Posterior vena cava (tissue), 2 donors: ENCODE results near the gene TRIM34. TPM values are rescaled to one million over a fixed set of nuclear protein-coding genes. Genes with fewer than 3 reads are reported as not detected.
"Not testable (repeated sequence)": the region's sequence is repeated elsewhere in the genome, so short reads cannot be mapped to it uniquely, and the experiment has no call there.

Experiments used
- DNase-seq: peaks from one replicate; pipeline ENCODE4 v3.0.0-alpha.2; 2020; ENCODE audit warnings: low spot score
- intact Hi-C, 2 donors: fragments of 100-400 bp; cut with DNase I; formaldehyde crosslinking; loops; one replicate each; pipeline versions ENCODE4 v1.14.1 to v1.14.2; 2022 to 2023
- long read RNA-seq, 2 donors: library from polyadenylated mRNA; unstranded; transcript quantifications; one replicate each; pipeline ENCODE4 v2.0.0, GENCODE V29; 2020 to 2021
- total RNA-seq, 2 donors: library from RNA; stranded (reverse); fragmentation: NEBNext Ultra II Directional; extraction: Animal tissue kit (Norgen Biotek cat#: 25700); gene quantifications; one replicate each; pipeline ENCODE4 v1.2.1, GENCODE V29; 2021
- donor health status: DM: yes; HTN: yes; CAD: no.
- donor health status: DM: yes; HTN: yes; CAD: no.

The TRIM34 gene, protein sequence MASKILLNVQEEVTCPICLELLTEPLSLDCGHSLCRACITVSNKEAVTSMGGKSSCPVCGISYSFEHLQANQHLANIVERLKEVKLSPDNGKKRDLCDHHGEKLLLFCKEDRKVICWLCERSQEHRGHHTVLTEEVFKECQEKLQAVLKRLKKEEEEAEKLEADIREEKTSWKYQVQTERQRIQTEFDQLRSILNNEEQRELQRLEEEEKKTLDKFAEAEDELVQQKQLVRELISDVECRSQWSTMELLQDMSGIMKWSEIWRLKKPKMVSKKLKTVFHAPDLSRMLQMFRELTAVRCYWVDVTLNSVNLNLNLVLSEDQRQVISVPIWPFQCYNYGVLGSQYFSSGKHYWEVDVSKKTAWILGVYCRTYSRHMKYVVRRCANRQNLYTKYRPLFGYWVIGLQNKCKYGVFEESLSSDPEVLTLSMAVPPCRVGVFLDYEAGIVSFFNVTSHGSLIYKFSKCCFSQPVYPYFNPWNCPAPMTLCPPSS
- 1 to 10 TPM; 4.1 to 4.5 TPM for total RNA-seq
- long read RNA-seq, donor 1, partial matches to known transcripts = 0 of 3 reads
- long read RNA-seq, donor 1, other reads (novel, unspliced or antisense) = 1 of 3 reads
- long read RNA-seq, donor 2, transcript TRIM34-201 (8 exons, 2,311 nt) = major isoform, 6 of 11 reads
- long read RNA-seq, donor 2, partial matches to known transcripts = 2 of 11 reads
- long read RNA-seq, donor 2, other reads (novel, unspliced or antisense) = 3 of 11 reads

DNA sequence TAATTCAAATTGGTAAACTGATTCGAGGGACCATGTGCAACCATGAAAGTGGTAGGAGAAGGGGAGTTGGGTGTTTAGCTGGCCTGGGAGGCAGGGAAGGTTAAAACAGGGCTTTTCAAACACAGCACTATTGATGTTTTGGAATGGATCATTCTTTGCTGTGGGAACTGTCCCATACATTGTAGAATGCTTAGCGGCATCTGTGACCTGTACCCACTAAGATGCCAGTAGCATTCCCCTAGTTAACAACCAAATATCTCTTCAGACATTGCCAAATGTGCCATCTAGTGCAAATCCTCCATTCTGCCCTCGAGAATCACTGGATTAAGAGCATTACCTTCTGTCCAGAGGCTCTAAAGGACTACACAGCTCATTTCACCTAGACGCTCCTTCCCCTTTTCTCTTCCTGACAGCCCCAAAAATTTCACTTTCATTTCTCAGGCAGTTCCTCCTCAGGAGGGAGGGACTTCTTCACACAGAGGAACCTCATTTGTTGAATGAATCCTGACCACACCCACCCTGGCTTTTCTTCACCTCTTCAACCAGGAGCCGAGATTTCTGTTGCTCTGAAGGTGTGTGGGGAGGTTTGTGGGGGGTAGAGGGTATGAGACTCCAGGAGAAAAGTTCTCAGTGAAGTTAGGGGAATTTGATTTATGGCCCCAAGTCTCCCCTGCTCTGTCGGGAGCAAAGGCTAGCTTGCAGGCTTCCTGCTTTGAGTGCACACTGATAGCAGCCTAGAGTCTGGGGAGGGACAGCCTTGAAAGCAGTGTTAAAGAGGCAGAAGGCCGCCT is at the start of gene TRIM34:
Gene TRIM34, plus strand, starts transcription at position 513 of the 791 bp plus-strand sequence. CDS start 7,331 bp downstream, outside the sequence.
- intact Hi-C loops = loop anchor here (10.0 kb wide), 1 partner anchor 60 kb away; the partner anchor contains the start of genes TRIM22 (in 2 of the 2) and TRIM5 (in 2 of the 2)
- DNase-seq = no peak

DNA sequence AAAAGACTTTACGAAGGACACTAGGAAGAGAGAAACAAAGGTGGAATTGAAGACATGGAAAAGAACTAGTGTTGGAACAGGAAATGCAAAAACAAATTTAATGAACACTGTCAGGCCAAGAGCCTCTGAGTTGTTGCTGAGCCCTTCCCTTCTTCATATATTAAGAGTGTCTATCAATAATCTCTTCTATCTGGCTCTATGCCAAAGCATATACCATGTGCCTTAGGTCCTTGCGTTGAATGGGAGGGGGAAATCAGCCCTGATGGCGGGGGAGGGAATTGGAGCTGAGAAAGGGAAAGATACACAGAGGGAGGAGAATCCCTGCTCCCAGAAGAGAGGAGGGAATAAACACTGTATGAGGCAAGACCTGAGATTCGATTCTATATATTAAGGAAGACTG is 49.6 kb upstream of the TRIM34 start:
- DNase-seq = no peak
- intact Hi-C loops = no loop called here

DNA sequence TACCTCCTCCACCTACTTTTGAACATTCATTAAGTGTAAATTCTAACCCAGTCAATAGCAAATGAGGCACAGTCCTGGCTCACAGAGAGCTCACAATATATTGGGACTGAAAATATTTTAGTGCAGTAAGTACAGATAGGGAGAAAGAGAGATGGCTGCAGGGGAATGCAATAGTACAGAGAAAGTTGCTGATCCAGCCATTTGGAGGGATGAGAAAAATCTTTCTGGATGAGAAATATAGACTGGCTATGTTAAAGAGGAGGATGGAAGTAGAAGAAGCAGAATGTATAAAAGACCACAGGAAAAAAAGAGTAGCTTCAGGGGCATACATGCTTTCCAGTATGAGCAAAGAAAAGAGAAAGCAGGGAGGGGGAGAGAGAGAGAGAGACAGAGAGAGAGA is 47.7 kb upstream of the TRIM34 start:
- DNase-seq = no peak
- intact Hi-C loops = no loop called here

DNA sequence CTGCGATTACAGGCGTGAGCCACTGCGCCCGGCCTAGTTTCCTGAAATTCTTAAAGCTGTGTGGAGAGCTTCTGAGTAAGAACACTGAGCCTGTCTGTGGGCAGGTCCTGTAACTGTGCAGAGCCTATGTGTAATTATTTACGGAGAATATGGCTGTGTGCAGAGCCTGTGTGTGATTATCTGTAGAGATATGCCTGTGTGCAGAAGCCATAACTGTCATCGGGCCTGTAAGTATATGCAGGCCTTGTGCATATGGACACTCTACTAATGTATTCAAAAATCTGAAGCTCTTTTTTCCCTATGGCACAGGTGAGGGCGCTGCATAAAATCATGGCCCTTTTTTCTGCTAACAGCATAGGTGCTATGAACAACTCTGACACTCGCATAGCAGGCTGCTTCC is 44.2 kb upstream of the TRIM34 start, which contains the start of gene OR52B6:
Gene OR52B6, plus strand, starts transcription at position 301 of the 400 bp plus-strand sequence. Its CDS starts 0 bp downstream, at position 301.
- intact Hi-C loops = no loop called here

DNA sequence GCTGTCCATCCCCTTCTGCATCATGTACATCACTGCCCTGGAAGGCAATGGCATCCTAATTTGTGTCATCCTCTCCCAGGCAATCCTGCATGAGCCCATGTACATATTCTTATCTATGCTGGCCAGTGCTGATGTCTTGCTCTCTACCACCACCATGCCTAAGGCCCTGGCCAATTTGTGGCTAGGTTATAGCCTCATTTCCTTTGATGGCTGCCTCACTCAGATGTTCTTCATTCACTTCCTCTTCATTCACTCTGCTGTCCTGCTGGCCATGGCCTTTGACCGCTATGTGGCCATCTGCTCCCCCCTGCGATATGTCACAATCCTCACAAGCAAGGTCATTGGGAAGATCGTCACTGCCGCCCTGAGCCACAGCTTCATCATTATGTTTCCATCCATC is 43.8 kb upstream of the TRIM34 start:
- intact Hi-C loops = no loop called here
- DNase-seq = no peak

More for the DNA sequence above, 44.2 kb upstream of the TRIM34 start, which contains the start of gene OR52B6:
- no peak for DNase-seq

DNA sequence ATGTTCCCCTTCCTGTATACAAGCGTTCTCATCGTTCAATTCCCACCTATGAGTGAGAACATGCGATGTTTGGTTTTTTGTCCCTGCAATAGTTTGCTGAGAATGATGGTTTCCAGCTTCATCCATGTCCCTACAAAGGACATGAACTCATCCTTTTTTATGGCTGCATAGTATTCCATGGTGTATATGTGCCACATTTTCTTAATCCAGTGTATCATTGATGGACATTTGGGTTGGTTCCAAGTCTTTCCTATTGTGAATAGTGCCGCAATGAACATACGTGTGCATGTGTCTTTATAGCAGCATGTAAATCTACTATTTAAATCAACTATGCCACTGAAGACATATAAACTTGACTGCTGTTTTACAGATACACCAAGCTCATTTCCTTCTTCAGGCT is 40.3 kb upstream of the TRIM34 start:
- intact Hi-C loops, DNase-seq: not testable (repeated sequence)

DNA sequence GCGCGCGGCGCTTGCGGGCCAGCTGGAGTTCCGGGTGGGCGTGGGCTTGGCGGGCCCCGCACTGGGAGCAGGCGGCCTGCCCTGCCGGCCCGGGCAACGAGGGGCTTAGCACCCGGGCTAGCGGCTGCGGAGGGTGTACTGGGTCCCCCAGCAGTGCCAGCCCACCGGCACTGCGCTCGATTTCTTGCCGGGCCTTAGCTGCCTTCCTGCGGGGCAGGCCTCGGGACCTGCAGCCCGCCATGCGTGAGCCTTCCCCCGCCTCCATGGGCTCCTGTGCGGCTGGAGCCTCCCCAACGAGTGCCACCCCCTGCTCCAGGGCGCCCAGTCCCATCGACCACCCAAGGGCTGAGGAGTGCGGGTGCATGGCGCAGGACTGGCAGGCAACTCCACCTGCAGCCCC is 34.9 kb upstream of the TRIM34 start:
- DNase-seq, intact Hi-C loops: not testable (repeated sequence)

DNA sequence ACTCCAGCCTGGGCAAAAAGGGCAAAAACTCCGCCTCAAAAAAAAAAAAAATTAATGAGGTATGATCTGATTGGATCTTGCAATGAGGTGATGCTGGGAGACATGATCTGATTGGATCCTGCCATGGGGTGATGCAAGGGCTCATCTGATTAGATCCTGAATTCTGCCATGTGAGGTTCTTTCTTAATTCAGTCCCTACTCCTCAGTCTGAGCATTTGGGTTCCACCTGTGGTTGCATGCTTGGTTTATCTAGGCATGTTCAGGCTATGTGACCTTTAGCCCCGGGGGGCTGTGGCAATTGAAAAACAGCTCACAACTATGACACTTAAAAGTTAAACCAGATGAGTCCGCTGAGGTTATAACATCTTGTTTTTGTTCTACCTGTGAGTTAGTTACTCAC is 33.2 kb upstream of the TRIM34 start:
- no peak for DNase-seq
- intact Hi-C loops = no loop called here

DNA sequence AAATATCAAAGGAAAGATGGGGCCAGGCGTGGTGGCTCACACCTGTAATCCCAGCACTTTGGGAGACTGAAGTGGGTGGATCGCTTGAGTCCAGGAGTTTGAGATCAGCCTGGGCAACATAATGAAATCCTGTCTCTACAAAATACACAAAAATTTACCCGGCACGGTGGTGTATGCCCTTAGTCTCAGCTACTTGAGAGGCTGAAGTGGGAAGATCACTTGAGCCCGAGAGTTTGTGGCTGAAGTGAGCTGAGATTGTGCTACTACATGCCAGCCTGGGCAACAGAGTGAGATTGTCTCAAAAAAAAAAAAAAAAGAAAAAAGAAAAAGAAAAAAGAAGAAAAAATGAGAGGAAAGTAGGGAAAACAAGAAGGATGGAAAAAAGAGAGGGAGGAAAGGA is 32.2 kb upstream of the TRIM34 start:
- DNase-seq = no peak
- intact Hi-C loops = no loop called here

DNA sequence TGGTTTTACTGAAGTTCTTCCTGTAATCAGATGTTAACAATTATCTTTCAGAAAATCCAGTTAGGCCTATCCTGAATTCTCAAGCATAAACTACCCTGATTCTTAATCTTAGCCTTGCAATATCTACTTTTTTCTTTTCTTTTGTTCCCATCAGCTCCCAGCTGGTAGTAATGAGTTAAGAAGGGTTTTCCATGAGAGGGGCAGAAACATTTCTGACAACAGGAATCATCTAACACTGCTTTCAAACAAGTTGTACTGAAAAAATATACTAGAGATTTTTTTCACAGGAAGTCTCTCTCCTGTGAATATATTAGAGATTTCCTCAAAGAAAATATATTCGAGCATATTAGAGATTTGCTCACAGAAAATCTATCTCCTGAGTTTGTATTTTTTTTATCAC is 31.7 kb upstream of the TRIM34 start:
- no peak for DNase-seq
- intact Hi-C loops = no loop called here

DNA sequence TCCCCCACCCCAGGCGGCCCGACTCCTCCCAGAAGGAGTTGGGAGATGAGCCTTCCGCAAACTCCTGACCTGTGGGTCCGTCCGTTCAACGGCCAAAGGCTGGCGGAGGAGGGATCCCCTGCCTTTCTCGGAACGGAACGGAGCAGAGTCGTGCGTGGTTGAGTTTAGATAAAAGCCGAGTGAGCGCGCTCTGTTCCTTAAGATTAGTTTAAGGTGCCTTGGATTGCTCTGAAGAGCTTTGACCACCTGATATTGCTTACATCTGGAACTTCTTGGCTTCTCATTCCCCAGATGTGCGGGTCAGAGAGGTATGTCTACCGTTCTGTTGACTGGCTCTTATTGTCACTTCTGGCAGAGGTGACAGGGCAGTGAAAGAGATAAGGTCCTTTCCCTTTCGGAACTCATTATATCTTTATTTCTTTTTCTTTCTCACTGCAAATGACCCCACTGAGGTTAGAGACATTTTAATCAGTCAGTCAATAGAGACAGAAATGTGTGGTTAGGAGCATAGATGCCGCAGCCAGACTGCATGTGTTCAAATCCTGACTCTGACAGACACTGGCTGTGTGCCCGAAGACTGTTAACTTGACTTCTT is 28.1 kb upstream of the TRIM34 start, which contains the start of gene TRIM6:
Gene TRIM6, plus strand, starts transcription at position 31 of the 595 bp plus-strand sequence. Its CDS starts 261 bp downstream, at position 292.
- DNase-seq = peak; percentile 87
- intact Hi-C loops = no loop called here

DNA sequence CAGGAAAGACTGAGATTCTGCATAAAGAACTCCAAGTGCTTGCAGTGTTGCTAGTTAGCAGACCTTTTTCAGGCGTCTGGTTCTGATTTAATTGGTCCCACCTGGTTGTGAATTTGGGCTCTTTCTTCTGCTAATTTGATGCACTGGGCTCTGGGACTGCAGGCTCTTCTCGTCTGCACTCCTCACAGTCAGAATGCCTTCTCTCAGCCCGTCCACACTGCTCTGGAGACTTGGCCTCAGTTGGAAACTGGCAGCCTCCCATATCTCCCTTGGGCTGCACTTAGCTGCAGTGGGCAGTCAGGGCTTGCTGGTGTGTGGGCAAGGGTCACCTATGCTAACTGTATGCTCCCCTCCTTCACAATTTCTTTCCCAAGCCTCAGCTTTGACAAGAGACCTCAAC is 26.8 kb upstream of the TRIM34 start:
- intact Hi-C loops = no loop called here
- no peak for DNase-seq

DNA sequence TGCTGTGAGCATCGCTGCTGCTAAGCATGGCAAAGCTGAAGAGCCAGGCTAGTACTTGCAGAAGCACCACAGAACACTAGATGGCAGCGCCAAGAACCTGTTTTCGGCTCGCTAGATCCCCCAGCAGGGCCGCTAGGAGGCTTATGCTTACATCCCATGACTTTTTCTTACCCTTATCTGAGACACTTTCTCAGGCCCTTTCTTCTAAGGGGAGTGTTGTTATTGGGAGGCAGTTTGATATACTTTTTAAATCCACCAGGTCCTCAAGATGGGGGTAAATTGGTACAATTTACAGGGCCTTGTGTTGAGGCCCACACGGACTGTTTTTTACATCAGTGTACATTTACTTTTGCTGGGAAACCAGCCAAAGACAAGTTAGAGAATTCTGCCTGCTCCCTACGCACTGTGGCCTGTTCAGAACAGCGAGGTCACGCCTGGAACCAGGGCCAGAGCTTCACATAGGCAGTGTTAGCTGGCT is 24.4 kb upstream of the TRIM34 start:
- intact Hi-C loops = no loop called here
- peak; percentile 91 for DNase-seq

DNA sequence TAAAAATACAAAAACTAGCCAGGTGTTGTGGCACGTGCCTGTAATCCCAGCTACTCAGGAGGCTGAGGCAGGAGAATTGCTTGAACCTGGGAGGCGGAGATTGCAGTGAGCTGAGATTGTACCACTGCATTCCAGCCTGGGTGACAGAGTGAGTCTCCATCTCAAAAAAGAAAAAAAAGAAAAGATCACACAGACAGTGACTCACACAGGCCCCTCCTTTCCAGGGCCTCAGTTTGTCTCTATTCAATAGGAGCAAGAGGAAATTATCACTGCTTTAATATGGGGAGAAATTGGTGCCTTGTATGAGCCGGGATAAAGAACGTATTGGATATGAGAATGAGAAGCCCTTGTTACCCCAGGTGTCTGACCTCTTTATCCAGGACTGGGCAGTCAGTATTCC is 22.0 kb upstream of the TRIM34 start:
- DNase-seq, intact Hi-C loops: not testable (repeated sequence)

DNA sequence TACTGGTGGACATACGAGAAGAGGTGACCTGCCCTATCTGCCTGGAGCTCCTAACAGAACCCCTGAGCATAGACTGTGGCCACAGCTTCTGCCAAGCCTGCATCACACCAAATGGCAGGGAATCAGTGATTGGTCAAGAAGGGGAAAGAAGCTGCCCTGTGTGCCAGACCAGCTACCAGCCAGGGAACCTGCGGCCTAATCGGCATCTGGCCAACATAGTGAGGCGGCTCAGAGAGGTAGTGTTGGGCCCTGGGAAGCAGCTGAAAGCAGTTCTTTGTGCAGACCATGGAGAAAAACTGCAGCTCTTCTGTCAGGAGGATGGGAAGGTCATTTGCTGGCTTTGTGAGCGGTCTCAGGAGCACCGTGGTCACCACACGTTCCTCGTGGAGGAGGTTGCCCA is 21.5 kb upstream of the TRIM34 start:
- intact Hi-C loops = no loop called here
- DNase-seq = no peak

DNA sequence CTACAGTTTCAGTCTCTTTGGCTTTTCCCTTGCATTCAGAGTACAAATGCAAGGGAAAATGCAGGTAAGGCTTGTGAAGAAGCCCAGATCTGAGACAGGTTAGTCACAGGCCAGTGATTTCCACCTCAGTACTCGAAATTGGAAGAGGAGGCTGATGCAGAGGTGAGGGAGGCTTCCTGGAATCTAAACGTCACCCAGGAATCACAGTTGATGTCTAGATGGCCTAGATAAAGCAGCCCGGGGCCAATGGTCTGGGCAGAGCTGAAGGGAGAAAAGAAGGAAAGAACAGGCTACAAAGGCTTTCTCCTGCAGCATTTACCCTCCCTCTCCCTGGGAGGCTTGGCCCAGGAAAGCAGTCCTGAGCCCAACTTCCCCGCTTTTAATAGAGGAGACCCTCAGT is 19.9 kb upstream of the TRIM34 start:
- no peak for DNase-seq
- intact Hi-C loops = no loop called here

DNA sequence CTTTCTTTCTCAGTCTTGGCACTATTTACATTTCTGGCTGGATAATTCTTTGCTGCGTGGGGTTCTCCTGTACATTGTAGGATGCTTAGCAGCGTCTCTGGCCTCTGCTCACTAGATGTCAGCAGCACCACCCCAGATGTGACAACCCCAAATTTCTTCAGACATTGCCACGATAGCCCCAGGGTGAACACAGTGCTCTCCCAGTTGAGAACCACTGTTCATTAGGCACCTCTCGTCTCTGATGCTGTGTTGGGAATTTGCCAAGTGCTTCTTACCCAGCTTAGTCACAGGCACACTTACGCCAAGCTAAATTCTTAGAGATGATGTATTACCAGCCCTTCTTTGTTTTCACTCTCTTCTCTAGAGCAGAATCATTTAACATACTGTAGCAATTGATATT is 19.0 kb upstream of the TRIM34 start:
- intact Hi-C loops = no loop called here
- no peak for DNase-seq

DNA sequence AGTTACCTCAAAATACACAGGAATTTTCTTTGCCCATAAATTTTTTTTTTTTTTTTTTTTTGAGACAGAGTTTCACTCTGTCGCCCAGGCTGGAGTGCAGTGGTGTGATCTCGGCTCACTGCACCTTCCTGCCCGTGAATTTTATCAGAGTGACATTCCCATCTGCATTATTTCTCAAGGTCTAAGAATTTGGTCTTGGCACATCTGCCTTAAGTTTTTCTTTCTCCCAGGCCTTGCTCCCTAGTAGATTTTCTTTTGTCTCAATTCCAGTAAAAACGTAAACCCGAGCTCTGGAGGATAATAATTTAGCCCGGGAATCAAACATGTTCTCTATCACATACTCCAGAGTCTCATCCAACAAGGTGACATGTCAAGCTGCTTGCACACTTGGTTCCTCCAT is 16.0 kb upstream of the TRIM34 start:
- intact Hi-C loops = no loop called here
- no peak for DNase-seq

DNA sequence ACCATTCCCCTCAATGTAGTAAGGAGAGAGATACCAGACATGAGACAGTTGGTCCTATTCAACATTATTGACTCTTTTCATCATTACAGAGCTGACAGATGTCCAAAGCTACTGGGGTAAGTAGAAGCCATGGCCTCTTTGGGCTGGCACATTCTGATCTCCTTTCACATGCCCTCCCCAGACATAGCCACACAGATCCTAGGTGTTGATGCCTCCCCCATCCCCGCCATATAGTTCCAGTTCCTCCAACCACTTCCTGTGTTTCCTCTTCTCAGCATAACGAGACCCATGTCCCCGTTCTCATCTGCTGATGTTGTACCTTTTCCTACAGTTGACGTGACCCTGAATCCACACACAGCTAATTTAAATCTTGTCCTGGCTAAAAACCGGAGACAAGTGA is 14.4 kb upstream of the TRIM34 start:
- intact Hi-C loops = no loop called here
- DNase-seq = no peak
